HCT116 (cell line): Measurements from ENCODE around the gene FREY1. TPM values are rescaled to one million over a fixed set of nuclear protein-coding genes. Genes with fewer than 3 reads are reported as not detected.
A peak's percentile ranks its signal among the peaks of the same experiment; 100 is the strongest.

Experiments used
- ATAC-seq: fragments of 200-7000 bp; cut with Tn5 transposase; 2 replicates; pipeline ENCODE4 v1.9.1; 2020; ENCODE audit warnings: mild to moderate bottlenecking, moderate library complexity
- BruUV-seq: library from RNA; stranded (reverse); fragments of 400-500 nt; replicated peaks from 2 replicates; lab custom pipeline; 2021; lab: Mats Ljungman, UMichigan
- CTCF ChIA-PET: fragments of 300-600 bp; sonication (Branson Sonifier 250); formaldehyde crosslinking; loops from one replicate; lab custom pipeline; 2021; ENCODE audit warnings: antibody characterized with exemption; lab: Charles Lee
- POLR2A ChIA-PET: fragments of 300-600, 350-600 bp; sonication (Branson Sonifier 250); formaldehyde crosslinking; loops from one replicate; lab custom pipeline; 2021; ENCODE audit warnings: antibody characterized with exemption; lab: Charles Lee
- RAD21 ChIA-PET, 2 experiments: fragments of 300-600 bp; sonication (Branson Sonifier 250); formaldehyde crosslinking; loops; one replicate each; lab custom pipeline; 2023; ENCODE audit warnings: low total read pairs in 2 of 2; ENCODE audit not compliant: uncharacterized antibody in 2 of 2, unreplicated experiment in 2 of 2, low non-redundant PET in 1 of 2; lab: Charles Lee
- DNase-seq: peaks from one replicate; pipeline ENCODE4 v3.0.0-alpha.2; 2010; ENCODE audit warnings: low read depth, low spot score
- H2AFZ ChIP-seq: fragments of 200-600 bp; shearing (Covaris generic), sonication (generic); 2 replicates; pipeline ENCODE4 v1.6.1; 2017; ENCODE audit warnings: low read depth, mixed run types, mixed read lengths, antibody characterized with exemption, low read length; ENCODE audit not compliant: poor library complexity, severe bottlenecking
- H3K27ac ChIP-seq: 2 replicates; pipeline ENCODE4 v1.5.1; 2012; ENCODE audit warnings: low read depth, low read length
- H3K27me3 ChIP-seq: fragments of 200-600 bp; sonication (generic); 2 replicates; pipeline ENCODE4 v1.6.1; 2016; ENCODE audit warnings: mixed run types, low read length, mixed read lengths; ENCODE audit not compliant: insufficient read depth
- H3K36me3 ChIP-seq, 2 experiments: fragments of 200-500 bp in 1 of 2; fragments of 200-600 bp in 1 of 2; sonication (Bioruptor generic) in 1 of 2; sonication (generic) in 1 of 2; 2 replicates each; pipeline versions ENCODE4 v1.5.1 to v1.6.1; 2014 to 2016; ENCODE audit warnings: low read length in 2 of 2, inconsistent platforms in 1 of 2, mixed read lengths in 1 of 2, mixed run types in 1 of 2; ENCODE audit not compliant: insufficient read depth in 2 of 2, control insufficient read depth in 1 of 2
- H3K4me1 ChIP-seq, 2 experiments: fragments of 200-600 bp in 1 of 2; sonication (generic) in 1 of 2; 2 replicates each; pipeline versions ENCODE4 v1.5.1 to v1.6.1; 2012 to 2017; ENCODE audit warnings: low read length in 2 of 2, inconsistent platforms in 1 of 2, mild to moderate bottlenecking in 1 of 2, mixed read lengths in 1 of 2, mixed run types in 1 of 2, moderate library complexity in 1 of 2; ENCODE audit not compliant: insufficient read depth in 2 of 2, control insufficient read depth in 1 of 2
- H3K4me2 ChIP-seq: fragments of 200-600 bp; sonication (generic); 2 replicates; pipeline ENCODE4 v1.6.1; 2017; ENCODE audit warnings: mixed run types, low read length, mixed read lengths
- H3K4me3 ChIP-seq, 2 experiments: fragments of 200-600 bp in 1 of 2; sonication (generic) in 1 of 2; replicated peaks in 1 of 2; 2 replicates each; pipeline ENCODE4 v1.5.1; 2011 to 2016; ENCODE audit warnings: low read length in 2 of 2, control low read depth in 1 of 2, low read depth in 1 of 2, mild to moderate bottlenecking in 1 of 2, mixed read lengths in 1 of 2, mixed run types in 1 of 2
- H3K79me2 ChIP-seq: fragments of 200-600 bp; sonication (generic); 2 replicates; pipeline ENCODE4 v1.6.1; 2017; ENCODE audit warnings: mild to moderate bottlenecking, mixed run types, low read length, moderate library complexity, mixed read lengths; ENCODE audit not compliant: insufficient read depth
- H3K9ac ChIP-seq: fragments of 200-600 bp; sonication (generic); 2 replicates; pipeline ENCODE4 v1.6.1; 2016; ENCODE audit warnings: low read length, mixed read lengths
- H3K9me2 ChIP-seq: fragments of 200-600 bp; sonication (generic), shearing (Covaris generic); 2 replicates; pipeline ENCODE4 v1.6.1; 2017; ENCODE audit warnings: mixed run types, mild to moderate bottlenecking, moderate library complexity; ENCODE audit not compliant: insufficient read depth
- H3K9me3 ChIP-seq, 2 experiments: fragments of 200-500 bp in 1 of 2; fragments of 200-600 bp in 1 of 2; sonication (Bioruptor generic) in 1 of 2; sonication (generic) in 1 of 2; 2 replicates each; pipeline ENCODE4 v1.6.1; 2014 to 2017; ENCODE audit warnings: low read length in 2 of 2, mixed read lengths in 2 of 2, inconsistent platforms in 1 of 2, low read depth in 1 of 2, mild to moderate bottlenecking in 1 of 2, mixed run types in 1 of 2, moderate library complexity in 1 of 2; ENCODE audit not compliant: control insufficient read depth in 1 of 2, insufficient read depth in 1 of 2
- H4K20me1 ChIP-seq: fragments of 200-600 bp; sonication (generic), shearing (Covaris generic); 2 replicates; pipeline ENCODE4 v1.6.1; 2017; ENCODE audit warnings: mixed run types, mild to moderate bottlenecking, moderate library complexity; ENCODE audit not compliant: insufficient read depth
- POLR2A ChIP-seq: IDR thresholded peaks from 2 replicates; pipeline ENCODE4 v1.7.0; 2011; ENCODE audit warnings: borderline replicate concordance; ENCODE audit not compliant: insufficient read depth, insufficient read length; ENCODE audit errors: extremely low read depth
- ZNF274 ChIP-seq: fragments of 200-500 bp; sonication (Bioruptor generic); IDR thresholded peaks from 2 replicates; pipeline ENCODE4 v1.6.1; 2014; ENCODE audit warnings: mild to moderate bottlenecking, low read depth, low read length, inconsistent platforms
- intact Hi-C: fragments of 100-400 bp; cut with micrococcal nuclease; formaldehyde crosslinking; loops from 2 replicates; pipeline ENCODE4 v1.10.0; 2022
- total RNA-seq: library from RNA; stranded (reverse); gene quantifications from one replicate; pipeline ENCODE4 v1.2.1, GENCODE V29; 2021; ENCODE audit not compliant: unreplicated experiment
- TF ChIP-seq, protein P1 (sequence below): IDR thresholded peaks from 2 replicates; pipeline ENCODE4 v1.6.1; 2011; ENCODE audit warnings: mild to moderate bottlenecking, low read length, moderate library complexity; ENCODE audit not compliant: insufficient replicate concordance; ENCODE audit errors: extremely low read depth
- TF ChIP-seq, protein P2 (sequence below), 3 experiments: fragments of 200-600 bp in 1 of 3; sonication (generic) in 1 of 3; IDR thresholded peaks in 2 of 3; conservative IDR thresholded peaks in 1 of 3; 2 replicates each; pipeline ENCODE4 v1.5.1; 2012 to 2017; ENCODE audit warnings: low read depth in 2 of 3, low read length in 2 of 3, antibody characterized with exemption in 1 of 3, borderline replicate concordance in 1 of 3, control low read depth in 1 of 3, mild to moderate bottlenecking in 1 of 3, mixed read lengths in 1 of 3, mixed run types in 1 of 3, moderate library complexity in 1 of 3; ENCODE audit not compliant: insufficient read depth in 1 of 3

The FREY1 gene
- total RNA-seq, 1 experiment from 2014 or later: 0.96 TPM

DNA sequence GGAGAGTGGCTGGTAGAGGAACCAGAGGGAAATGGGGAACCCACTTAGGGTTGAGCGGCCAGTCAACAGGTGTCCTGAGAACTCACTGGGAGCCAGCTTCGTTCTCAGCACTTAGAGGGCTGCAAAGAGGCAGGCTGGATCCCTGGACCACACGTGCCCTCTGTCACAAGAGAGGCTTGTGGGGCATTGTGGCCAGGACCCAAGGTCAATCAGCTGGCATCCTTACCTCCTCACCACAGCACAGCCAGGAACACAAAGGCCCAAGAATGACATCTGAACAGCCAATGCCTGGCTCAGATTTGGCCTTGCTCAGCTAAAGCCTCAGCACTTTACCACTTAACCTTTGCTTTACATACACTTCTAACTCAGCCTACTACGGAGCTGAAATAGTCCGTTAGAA lies 14.2 kb downstream of the FREY1 start (continued):
- TF ChIP-seq, protein P1, sequence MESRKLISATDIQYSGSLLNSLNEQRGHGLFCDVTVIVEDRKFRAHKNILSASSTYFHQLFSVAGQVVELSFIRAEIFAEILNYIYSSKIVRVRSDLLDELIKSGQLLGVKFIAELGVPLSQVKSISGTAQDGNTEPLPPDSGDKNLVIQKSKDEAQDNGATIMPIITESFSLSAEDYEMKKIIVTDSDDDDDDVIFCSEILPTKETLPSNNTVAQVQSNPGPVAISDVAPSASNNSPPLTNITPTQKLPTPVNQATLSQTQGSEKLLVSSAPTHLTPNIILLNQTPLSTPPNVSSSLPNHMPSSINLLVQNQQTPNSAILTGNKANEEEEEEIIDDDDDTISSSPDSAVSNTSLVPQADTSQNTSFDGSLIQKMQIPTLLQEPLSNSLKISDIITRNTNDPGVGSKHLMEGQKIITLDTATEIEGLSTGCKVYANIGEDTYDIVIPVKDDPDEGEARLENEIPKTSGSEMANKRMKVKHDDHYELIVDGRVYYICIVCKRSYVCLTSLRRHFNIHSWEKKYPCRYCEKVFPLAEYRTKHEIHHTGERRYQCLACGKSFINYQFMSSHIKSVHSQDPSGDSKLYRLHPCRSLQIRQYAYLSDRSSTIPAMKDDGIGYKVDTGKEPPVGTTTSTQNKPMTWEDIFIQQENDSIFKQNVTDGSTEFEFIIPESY: no peak
- TF ChIP-seq, protein P2, sequence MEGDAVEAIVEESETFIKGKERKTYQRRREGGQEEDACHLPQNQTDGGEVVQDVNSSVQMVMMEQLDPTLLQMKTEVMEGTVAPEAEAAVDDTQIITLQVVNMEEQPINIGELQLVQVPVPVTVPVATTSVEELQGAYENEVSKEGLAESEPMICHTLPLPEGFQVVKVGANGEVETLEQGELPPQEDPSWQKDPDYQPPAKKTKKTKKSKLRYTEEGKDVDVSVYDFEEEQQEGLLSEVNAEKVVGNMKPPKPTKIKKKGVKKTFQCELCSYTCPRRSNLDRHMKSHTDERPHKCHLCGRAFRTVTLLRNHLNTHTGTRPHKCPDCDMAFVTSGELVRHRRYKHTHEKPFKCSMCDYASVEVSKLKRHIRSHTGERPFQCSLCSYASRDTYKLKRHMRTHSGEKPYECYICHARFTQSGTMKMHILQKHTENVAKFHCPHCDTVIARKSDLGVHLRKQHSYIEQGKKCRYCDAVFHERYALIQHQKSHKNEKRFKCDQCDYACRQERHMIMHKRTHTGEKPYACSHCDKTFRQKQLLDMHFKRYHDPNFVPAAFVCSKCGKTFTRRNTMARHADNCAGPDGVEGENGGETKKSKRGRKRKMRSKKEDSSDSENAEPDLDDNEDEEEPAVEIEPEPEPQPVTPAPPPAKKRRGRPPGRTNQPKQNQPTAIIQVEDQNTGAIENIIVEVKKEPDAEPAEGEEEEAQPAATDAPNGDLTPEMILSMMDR (IDR thresholded peaks at IDR 0.05 in 2 of 3, conservative IDR thresholded peaks at IDR 0.05 in 1 of 3; ENCODE audit: borderline replicate concordance in 1 of 3, insufficient read depth in 1 of 3, low read depth in 2 of 3, low read length in 2 of 3): no peak
- TF ChIP-seq POLR2A: no peak

DNA sequence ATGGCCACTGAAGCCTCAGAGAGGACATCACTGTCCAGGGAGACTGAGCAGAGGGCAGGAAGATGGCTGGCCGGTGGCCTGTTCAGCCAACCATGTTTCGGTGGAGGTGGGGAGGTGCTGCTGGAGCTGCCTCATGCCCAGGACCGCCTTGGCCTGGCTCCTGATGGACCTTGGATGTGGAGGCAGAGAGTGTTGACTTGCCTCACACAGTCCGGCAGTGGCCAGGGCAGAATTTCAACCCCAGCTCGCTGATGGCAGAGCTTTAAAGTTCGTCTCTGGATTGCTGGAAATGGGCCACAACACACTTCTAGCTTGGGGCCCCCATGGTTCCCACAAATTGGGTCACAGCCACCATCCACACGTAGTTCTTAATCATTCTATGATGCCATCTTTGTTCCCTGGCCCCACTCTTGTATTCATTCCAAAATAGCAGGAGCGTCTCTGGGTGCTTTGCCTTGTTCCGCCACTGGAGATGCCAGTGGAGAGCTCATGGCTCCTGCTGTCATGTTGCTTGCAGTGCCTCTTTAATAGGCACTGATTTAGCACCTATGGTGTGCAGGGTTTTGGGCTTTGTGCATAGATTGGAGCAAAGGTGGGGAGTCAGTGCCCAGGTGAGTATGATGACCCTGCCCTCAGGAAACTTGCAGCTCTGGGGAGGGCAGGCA lies 16.1 kb downstream of the FREY1 start:
- ChIA-PET POLR2A (no interaction called here), RAD21 (no interaction called here), CTCF (no interaction called here)
- DNase-seq (no peak), ATAC-seq (peak; percentile 50; the same call in 1 of the 2 replicates)
- H3K4me2 ChIP-seq: no peak overlapping the region
- no peak overlapping the region for H3K27ac ChIP-seq
- H3K27me3 ChIP-seq: no peaks in the 10 kb centered on the region
- H3K79me2 ChIP-seq: no peaks in the 10 kb centered on the region
- H3K9ac ChIP-seq: no peak overlapping the region
- no peaks in the 10 kb centered on the region for H3K9me2 ChIP-seq
- H3K9me3 ChIP-seq: no peaks in the 10 kb centered on the region
- no TSS peak for BruUV-seq
- H3K36me3 ChIP-seq: no peaks in the 10 kb centered on the region
- H3K4me1 ChIP-seq: peaks cover 0 to under 1% of the 10 kb centered on the region in 2 experiments; a peak in 1 of 4 replicates
- TF ChIP-seq, protein P2 (IDR thresholded peaks at IDR 0.05 in 2 of 3, conservative IDR thresholded peaks at IDR 0.05 in 1 of 3; ENCODE audit: borderline replicate concordance in 1 of 3, insufficient read depth in 1 of 3, low read depth in 2 of 3, low read length in 2 of 3): peak in 1 of 3 experiments; percentile 11; a peak in 1 of 6 replicates
- TF ChIP-seq ZNF274: no peak
- no peak overlapping the region for H3K4me3 ChIP-seq
- H4K20me1 ChIP-seq: no peaks in the 10 kb centered on the region
- H2AFZ ChIP-seq: no peak overlapping the region
- intact Hi-C loops: no loop called here
